Adipocyte (in vitro differentiated cells): ENCODE results near the gene TTC32.
"Not testable (repeated sequence)": the region's sequence is repeated elsewhere in the genome, so short reads cannot be mapped to it uniquely, and the experiment has no call there.

ENCODE experiments used
- DNase-seq: peaks from one replicate; pipeline ENCODE4 v3.0.0-alpha.2; 2015; ENCODE audit warnings: low read depth
- H3K27me3 ChIP-seq: replicated peaks from 2 replicates; pipeline ENCODE4 v1.7.0; 2013; ENCODE audit warnings: mild to moderate bottlenecking, low read length, moderate library complexity; ENCODE audit not compliant: control insufficient read depth, insufficient read depth
- H3K36me3 ChIP-seq: 2 replicates; pipeline ENCODE4 v1.7.0; 2013; ENCODE audit warnings: low read length, mild to moderate bottlenecking, moderate library complexity; ENCODE audit not compliant: control insufficient read depth, insufficient read depth, severe bottlenecking
- H3K4me1 ChIP-seq: 2 replicates; pipeline ENCODE4 v1.7.0; 2013; ENCODE audit warnings: mild to moderate bottlenecking, low read length, moderate library complexity; ENCODE audit not compliant: control insufficient read depth, insufficient read depth
- H3K4me3 ChIP-seq: 2 replicates; pipeline ENCODE4 v1.7.0; 2013; ENCODE audit warnings: mild to moderate bottlenecking, low read length, moderate library complexity
- H3K9ac ChIP-seq: 2 replicates; pipeline ENCODE4 v1.7.0; 2013; ENCODE audit warnings: mild to moderate bottlenecking, low read length, moderate library complexity
- H3K9me3 ChIP-seq: 2 replicates; pipeline ENCODE4 v1.7.0; 2013; ENCODE audit warnings: mild to moderate bottlenecking, low read length, moderate library complexity; ENCODE audit not compliant: control insufficient read depth

TTC32 gene

DNA sequence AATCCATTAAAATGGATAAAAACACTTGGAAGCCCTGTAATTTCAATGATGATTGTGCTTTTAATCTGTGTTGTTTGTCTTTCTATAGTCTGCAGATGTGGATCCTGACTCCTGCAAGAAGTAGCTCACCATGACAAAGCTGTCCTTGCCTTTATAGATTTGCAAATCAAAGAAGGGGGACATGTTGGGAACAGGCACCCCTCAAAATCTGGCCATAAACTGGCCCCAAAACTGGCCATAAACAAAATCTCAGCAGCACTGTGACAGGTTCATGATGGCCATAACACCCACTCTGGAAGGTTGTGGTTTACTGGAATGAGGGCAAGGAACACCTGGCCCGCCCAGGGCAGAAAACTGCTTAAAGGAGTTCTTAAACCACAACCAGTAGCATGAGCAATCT, 26.0 kb upstream of the TTC32 start:
- H3K36me3 ChIP-seq: peaks cover 38% of the 10 kb centered on the region
- DNase-seq, H3K27me3 ChIP-seq, H3K4me1 ChIP-seq, H3K9ac ChIP-seq, H3K9me3 ChIP-seq, H3K4me3 ChIP-seq: not testable (repeated sequence)

DNA sequence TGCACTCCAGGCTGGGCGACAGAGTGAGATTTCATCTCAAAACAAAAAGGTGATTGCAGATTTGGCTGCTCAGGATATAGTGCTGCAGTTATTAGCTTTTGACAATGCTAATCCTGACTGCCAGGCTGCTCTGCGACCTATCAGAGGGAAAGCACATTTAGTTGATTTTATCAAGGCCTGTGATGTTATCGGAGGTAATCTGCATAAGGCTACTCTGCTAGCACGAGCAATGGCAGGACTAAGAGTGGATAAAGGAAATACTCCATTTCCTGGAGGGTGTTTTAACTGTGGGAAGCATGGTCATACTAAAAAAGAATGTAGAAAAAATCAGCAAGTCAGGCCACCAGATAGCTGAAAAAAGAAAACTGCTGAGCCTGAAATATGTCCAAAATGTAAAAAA, 22.7 kb upstream of the TTC32 start:
- H3K9ac ChIP-seq, H3K9me3 ChIP-seq, DNase-seq, H3K4me1 ChIP-seq, H3K4me3 ChIP-seq, H3K27me3 ChIP-seq: not testable (repeated sequence)
- peaks cover 22% of the 10 kb centered on the region for H3K36me3 ChIP-seq

DNA sequence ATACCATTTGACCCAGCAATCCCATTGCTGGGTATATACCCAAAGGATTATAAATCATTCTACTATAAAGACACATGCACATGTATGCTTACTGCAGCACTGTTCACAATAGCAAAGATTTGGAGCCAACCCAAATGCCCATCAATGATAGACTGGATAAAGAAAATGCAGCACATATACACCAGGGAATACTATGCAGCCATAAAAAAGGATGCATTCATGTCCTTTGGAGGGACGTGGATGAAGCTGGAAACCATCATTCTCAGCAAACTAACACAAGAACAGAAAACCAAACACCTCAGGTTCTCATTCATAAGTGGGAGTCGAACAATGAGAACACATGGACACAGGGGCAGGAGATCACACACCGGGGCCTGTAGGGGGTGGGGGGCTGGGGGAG, 20.4 kb upstream of the TTC32 start:
- DNase-seq, H3K9ac ChIP-seq, H3K36me3 ChIP-seq, H3K4me3 ChIP-seq, H3K27me3 ChIP-seq, H3K4me1 ChIP-seq, H3K9me3 ChIP-seq: not testable (repeated sequence)

DNA sequence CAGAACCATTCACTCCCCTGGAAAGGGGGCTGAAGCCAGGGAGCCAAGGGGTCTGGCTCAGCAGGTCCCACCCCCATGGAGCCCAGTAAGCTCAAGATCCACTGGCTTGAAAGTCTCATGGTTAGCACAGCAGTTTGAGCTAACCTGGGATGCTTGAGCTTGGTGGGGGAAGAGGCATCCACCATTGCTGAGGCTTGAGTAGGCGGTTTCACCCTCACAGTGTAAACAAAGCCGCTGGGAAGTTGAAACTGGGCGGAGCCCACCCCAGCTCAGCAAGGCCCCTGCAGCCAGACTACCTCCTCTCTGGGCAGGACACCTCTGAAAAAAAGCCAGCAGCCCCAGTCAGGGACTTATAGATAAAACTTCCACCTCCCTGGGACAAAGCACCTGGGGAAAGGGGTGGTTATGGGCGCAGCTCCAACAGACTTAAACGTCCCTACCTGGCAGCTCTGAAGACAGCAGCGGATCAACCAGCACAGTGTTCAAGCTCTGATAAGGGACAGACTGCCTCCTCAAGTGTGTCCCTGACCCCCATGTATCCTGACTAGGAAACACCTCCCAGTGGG, 14.7 kb upstream of the TTC32 start:
- no peaks in the 10 kb centered on the region for H3K27me3 ChIP-seq
- no peaks in the 10 kb centered on the region for H3K9me3 ChIP-seq
- no peak overlapping the region for H3K9ac ChIP-seq
- H3K4me1 ChIP-seq: no peaks in the 10 kb centered on the region
- no peak overlapping the region for H3K4me3 ChIP-seq
- DNase-seq: no peak
- H3K36me3 ChIP-seq: peaks cover 9% of the 10 kb centered on the region

DNA sequence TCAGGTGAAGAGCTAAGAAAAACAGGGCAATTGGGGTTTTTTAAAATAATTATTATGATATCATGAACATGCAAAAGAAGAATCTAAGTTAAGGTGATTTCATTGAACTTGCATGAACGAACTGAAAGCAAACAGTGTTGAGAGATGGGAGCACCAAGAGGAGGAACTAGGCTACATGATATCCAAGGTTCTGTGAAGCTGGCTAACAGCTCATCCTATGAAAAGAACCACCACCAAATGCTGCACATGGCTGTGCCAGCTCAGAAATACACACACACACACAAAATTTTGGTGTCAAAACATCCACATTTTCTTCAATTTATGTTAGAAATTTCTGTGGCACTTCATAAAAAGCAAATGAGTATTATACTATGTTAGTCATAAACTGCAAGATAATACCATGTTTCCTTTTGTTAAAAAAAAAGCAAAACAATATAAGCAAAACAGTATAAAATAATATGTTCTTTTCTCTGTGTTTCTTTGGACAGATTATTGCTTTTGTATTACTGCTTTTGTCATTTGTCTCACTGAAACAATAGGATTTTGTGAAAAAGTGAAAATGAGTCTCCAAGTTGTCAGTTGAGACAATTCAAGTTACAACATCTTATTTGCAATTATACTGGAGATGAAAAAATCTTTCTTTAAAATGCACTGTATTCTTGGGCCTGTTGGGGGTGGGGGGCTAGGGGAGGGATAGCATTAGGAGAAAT, 12.6 kb upstream of the TTC32 start:
- H3K9me3 ChIP-seq: no peaks in the 10 kb centered on the region
- H3K9ac ChIP-seq: no peak overlapping the region
- peaks cover 9% of the 10 kb centered on the region for H3K36me3 ChIP-seq

DNA sequence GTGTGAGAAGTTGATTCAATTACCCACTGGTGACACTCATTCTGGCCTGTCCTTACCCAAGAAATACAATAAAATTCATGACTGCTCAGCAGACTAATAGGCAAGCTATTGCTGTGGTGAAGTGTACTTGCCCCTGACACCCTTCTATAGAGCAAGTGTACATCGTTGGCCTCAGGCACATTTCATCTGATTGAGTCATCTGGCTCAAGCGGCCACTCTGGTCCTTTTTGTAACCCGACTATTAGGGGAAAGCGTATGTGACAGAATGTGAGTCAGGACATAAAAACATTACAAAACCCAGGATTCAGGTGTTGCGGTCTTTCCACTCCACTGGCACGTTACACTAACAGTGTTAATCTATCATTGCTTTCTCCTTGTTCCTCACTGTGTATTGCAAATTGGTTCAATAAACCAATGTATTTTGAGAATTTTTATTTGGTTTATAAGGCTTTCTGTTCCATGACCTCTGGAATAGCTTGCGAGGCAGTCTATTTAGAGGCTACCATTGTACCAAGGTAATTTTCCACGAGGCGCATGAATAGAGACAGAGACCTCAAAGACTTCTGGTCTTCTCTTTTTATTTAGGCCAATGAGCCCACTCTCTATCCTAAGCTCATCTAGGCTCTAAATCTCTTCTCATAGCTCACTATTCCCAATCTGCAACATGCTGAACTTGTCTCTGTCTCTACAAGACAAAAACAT, 10.2 kb upstream of the TTC32 start:
- DNase-seq: peak; percentile 92
- Histone ChIP-seq H3K9ac (no peak overlapping the region), H3K9me3 (no peaks in the 10 kb centered on the region), H3K4me3 (no peak overlapping the region), H3K27me3 (no peaks in the 10 kb centered on the region), H3K4me1 (no peaks in the 10 kb centered on the region), H3K36me3 (peaks cover 9% of the 10 kb centered on the region)

More for the DNA sequence above, 12.6 kb upstream of the TTC32 start:
- Histone ChIP-seq H3K4me1 (no peaks in the 10 kb centered on the region), H3K27me3 (no peaks in the 10 kb centered on the region), H3K4me3 (no peak overlapping the region)
- no peak for DNase-seq

DNA sequence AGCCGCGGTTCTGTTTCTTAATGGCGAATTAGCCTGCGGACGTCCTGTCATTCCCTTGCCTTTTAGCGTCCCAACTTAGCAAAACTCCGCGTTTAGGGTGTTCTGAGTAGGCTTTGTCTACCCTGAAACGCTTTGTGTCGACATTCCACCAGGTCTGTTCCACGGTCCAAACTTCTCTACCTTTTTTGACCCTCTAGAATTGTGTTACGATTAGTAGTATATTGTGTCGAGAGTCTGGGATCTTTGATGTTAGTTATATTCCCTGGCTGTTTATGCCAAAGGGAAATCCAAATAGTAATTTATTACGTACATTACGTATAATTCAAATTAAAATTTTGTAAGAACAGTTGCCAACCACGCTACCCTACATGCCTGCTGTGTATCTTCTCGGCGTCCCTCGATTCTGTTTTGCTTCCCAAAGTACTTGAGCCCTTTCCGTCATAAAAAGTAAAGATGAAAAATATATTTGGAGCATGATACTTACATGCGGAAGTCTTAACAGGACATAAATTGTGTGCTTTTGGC, 495 bp upstream of the TTC32 start:
- peaks cover 40% of the 10 kb centered on the region for H3K4me1 ChIP-seq
- peak; percentile 52 for DNase-seq
- H3K4me3 ChIP-seq: peak overlapping the region; percentile 98
- no peaks in the 10 kb centered on the region for H3K36me3 ChIP-seq
- H3K9ac ChIP-seq: peak overlapping the region; percentile 99
- H3K9me3 ChIP-seq: no peaks in the 10 kb centered on the region
- H3K27me3 ChIP-seq: no peaks in the 10 kb centered on the region

DNA sequence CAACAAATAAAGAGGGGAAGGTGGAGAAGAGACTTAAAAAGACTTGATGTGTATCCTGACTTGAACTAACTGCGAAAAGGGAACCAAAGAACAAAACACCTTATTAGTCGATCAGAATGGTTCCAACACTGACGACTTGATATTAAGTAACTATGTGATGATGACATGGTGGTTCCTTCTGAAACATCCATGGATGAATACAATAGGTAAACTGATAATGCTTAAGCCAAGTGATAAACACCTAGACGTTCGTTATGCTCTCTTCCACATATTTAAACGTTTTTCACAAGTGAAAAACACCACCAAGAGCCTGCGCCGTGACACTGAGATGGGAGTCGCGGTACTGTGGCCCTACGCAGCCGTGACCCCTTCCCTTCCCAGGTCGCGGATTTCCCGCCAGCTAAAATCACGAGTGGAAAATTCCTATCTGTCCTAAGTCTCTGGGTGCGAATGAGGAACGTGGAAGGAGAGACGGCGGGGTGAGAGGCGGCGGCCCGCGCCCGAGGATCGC, 797 bp downstream of the TTC32 start:
- no peaks in the 10 kb centered on the region for H3K36me3 ChIP-seq
- no peak for DNase-seq
- H3K27me3 ChIP-seq: no peaks in the 10 kb centered on the region
- H3K4me1 ChIP-seq: peaks cover 44% of the 10 kb centered on the region
- H3K4me3 ChIP-seq: peak overlapping the region; percentile 98
- peak overlapping the region; percentile 99 for H3K9ac ChIP-seq
- no peaks in the 10 kb centered on the region for H3K9me3 ChIP-seq

DNA sequence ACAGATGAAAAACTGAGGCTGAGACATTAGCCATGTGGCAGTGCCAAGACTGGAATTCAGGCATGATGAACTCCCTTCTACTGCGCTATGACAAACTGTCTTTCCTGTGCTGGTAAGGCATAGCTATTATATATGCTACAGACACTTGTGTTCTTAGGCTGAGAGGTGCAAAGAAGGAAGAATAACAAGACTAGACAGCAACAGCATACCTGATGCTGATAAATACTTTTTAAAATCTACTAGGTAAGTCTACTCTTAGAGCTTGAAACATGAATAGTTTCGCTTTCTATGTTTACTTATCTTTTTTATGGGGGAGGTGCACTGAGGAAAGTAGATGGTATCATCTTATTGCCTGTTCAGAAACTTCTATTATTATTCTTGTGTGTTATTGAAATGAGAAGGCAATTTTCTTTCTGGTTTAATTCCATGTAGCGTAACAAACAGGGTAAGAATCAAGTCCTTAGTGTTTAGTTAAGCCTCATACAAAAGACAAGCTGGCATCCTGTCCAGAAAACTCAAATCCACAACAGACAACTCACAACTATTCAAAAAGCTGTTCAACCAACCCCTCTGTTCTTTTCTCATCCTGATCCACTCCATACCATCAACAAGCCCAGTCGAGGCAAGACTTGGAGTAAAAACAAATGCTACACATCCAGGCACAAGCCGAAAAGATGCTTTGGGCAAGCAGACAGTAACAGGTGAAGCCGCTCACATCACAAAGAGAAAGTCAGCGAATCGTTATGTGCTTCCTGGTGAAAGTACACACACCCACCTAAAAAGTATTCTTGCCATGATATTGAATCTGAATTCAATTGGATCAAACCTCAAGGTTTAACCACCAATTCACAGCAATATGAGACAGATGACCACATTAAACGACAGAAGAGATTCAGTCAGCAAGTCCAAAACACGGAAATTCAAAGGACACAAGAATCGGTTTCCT, 1.5 kb downstream of the TTC32 start:
- Histone ChIP-seq H3K4me1 (peaks cover 51% of the 10 kb centered on the region), H3K9ac (peak overlapping the region; percentile 99), H3K27me3 (no peaks in the 10 kb centered on the region), H3K9me3 (no peaks in the 10 kb centered on the region), H3K4me3 (peak overlapping the region; percentile 98), H3K36me3 (no peaks in the 10 kb centered on the region)
- peak; percentile 25 for DNase-seq

DNA sequence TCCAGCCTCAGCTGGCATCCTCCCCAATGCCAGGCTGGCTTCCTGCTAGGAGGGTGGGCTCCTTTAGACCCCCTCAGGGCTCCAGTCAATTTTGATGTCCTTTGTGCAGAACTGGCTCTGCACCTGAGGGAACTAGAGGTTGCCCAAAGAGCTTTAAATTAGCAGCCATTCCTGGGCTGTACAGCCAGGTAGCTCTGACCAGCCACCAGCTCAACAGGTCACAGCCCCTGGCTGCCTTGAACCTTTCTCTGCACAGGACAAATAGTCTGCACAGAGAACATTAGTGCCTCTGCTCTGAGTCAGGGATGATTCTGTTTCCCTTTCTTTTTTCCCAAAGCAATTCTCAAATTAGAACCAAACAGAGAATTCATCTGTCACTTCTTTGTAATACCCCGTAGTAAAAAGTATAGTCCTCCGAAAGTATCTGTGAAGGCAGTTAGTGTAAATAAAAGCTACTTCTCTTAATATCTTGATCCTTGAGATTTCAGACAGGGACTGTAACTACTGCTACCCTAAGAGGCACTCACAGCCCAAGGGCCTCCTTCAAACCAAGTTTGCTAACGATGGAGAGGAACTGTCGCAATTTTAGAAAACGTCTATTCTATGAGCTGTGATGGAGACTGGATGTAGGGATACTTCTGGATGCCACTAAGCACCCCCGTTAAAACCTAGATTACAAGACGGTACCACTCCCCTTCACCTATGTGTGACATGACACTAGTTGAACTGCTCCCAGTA, 3.0 kb downstream of the TTC32 start:
- no peak for DNase-seq
- Histone ChIP-seq H3K9ac (peak overlapping the region; percentile 38), H3K4me1 (peaks cover 63% of the 10 kb centered on the region), H3K36me3 (no peaks in the 10 kb centered on the region), H3K4me3 (peak overlapping the region; percentile 68), H3K9me3 (no peaks in the 10 kb centered on the region), H3K27me3 (no peaks in the 10 kb centered on the region)
